ENCODE measurements around the gene VWDE.
"Not testable (repeated sequence)": the region's sequence is repeated elsewhere in the genome, so short reads cannot be mapped to it uniquely, and the experiment has no call there.

The VWDE gene

GRCh38 chr7:12401538-12402364 is 1.9 kb downstream of the VWDE start:
- no peak for DNase-seq (ENCODE audit: low spot score)

GRCh38 chr7:12398186-12398585 is 5.5 kb downstream of the VWDE start:
- DNase-seq (ENCODE audit: low spot score) = no peak

- no peak for DNase-seq (ENCODE audit: low spot score)
Measured at GRCh38 chr7:12397671-12398070, 6.0 kb downstream of the VWDE start.

- not testable (repeated sequence) for DNase-seq (ENCODE audit: low spot score)
Measured at GRCh38 chr7:12396670-12397069, 7.0 kb downstream of the VWDE start.

- DNase-seq (ENCODE audit: low spot score) = no peak
Measured at GRCh38 chr7:12391922-12392615, 11.6 kb downstream of the VWDE start.

- DNase-seq (ENCODE audit: low spot score) = peak; percentile 72
Measured at GRCh38 chr7:12389089-12389700, 14.5 kb downstream of the VWDE start.

GRCh38 chr7:12386313-12386740 is 17.3 kb downstream of the VWDE start:
- DNase-seq (ENCODE audit: low spot score) = no peak

GRCh38 chr7:12385364-12385786 is 18.3 kb downstream of the VWDE start:
- no peak for DNase-seq (ENCODE audit: low spot score)

GRCh38 chr7:12383377-12383776 is 20.3 kb downstream of the VWDE start:
- no peak for DNase-seq (ENCODE audit: low spot score)

- no peak for DNase-seq (ENCODE audit: low spot score)
Measured at GRCh38 chr7:12378389-12378788, 25.3 kb downstream of the VWDE start.

GRCh38 chr7:12377406-12377805 is 26.3 kb downstream of the VWDE start:
- DNase-seq (ENCODE audit: low spot score) = no peak

- no peak for DNase-seq (ENCODE audit: low spot score)
Measured at GRCh38 chr7:12373580-12374263, 29.9 kb downstream of the VWDE start.

GRCh38 chr7:12370249-12370648 is 33.4 kb downstream of the VWDE start:
- no peak for DNase-seq (ENCODE audit: low spot score)

GRCh38 chr7:12369756-12370155 is 33.9 kb downstream of the VWDE start:
- DNase-seq (ENCODE audit: low spot score) = no peak

GRCh38 chr7:12369072-12369471 is 34.6 kb downstream of the VWDE start:
- no peak for DNase-seq (ENCODE audit: low spot score)

GRCh38 chr7:12360948-12361347 is 42.7 kb downstream of the VWDE start:
- DNase-seq (ENCODE audit: low spot score) = no peak

- no peak for DNase-seq (ENCODE audit: low spot score)
Measured at GRCh38 chr7:12358694-12359093, 45.0 kb downstream of the VWDE start.

- no peak for DNase-seq (ENCODE audit: low spot score)
Measured at GRCh38 chr7:12357508-12357907, 46.2 kb downstream of the VWDE start.

- DNase-seq (ENCODE audit: low spot score) = no peak
Measured at GRCh38 chr7:12351843-12352242, 51.8 kb downstream of the VWDE start.

- DNase-seq (ENCODE audit: low spot score) = no peak
Measured at GRCh38 chr7:12350971-12351370, 52.7 kb downstream of the VWDE start.

GRCh38 chr7:12337095-12337494 is 66.6 kb downstream of the VWDE start:
- DNase-seq (ENCODE audit: low spot score) = no peak

Measured in SW480 (cell line).